ENCODE data around the gene USP2. TPM values are rescaled to one million over a fixed set of nuclear protein-coding genes. Genes with fewer than 3 reads are reported as not detected.

USP2 gene
- polyA plus RNA-seq, 1 donor (not counting 4 experiments of a cell fraction or from before 2014, with no cell fraction given), result 0.35 TPM

GRCh38 chr11:119319700-119320239, 61.7 kb downstream of the USP2 start:
- Histone ChIP-seq H3K9me3 (ENCODE audit: control insufficient read depth, low read depth, low read length) (no peaks in the 10 kb centered on the region), H3K79me2 (ENCODE audit: control insufficient read depth, insufficient read depth, low read length) (no peaks in the 10 kb centered on the region), H3K27ac (ENCODE audit: control insufficient read depth, insufficient read depth, low read length) (no peak overlapping the region), H2AFZ (ENCODE audit: control insufficient read depth, low read length) (no peak overlapping the region), H3K36me3 (ENCODE audit: control insufficient read depth in 2 of 2, extremely low read depth in 1 of 2, insufficient read depth in 2 of 2, low read length in 2 of 2) (no peaks in the 10 kb centered on the region), H3K4me3 (ENCODE audit: control insufficient read depth in 2 of 3, extremely low read depth in 1 of 3, insufficient read depth in 2 of 3, low read depth in 1 of 3, low read length in 3 of 3) (no peak overlapping the region), H3K4me1 (ENCODE audit: control insufficient read depth, extremely low read depth, insufficient read depth, low read length) (peaks cover 42% of the 10 kb centered on the region), H4K20me1 (ENCODE audit: control insufficient read depth, extremely low read depth, insufficient read depth, low read length) (no peaks in the 10 kb centered on the region), H3K9ac (ENCODE audit: control insufficient read depth, extremely low read depth, insufficient read depth, low read length) (no peak overlapping the region), H3K9me1 (ENCODE audit: control insufficient read depth, extremely low read depth, insufficient read depth, low read length) (no peaks in the 10 kb centered on the region), H3K27me3 (ENCODE audit: control insufficient read depth, extremely low read depth, insufficient read depth, low read length) (peaks cover 6% of the 10 kb centered on the region), H3K4me2 (ENCODE audit: control insufficient read depth, extremely low read depth, insufficient read depth, low read depth, low read length) (no peak overlapping the region)
- dilution Hi-C loops (cut with MboI; ENCODE audit: extremely low pct_ligation_motif_present, low sequenced_read_pairs), result no loop called here
- no peak for TF ChIP-seq EZH2 (IDR thresholded peaks at IDR 0.05; ENCODE audit: low read length)
- no peak for TF ChIP-seq CTCF (optimal IDR thresholded peaks at IDR 0.05 in 1 of 3, IDR thresholded peaks at IDR 0.05 in 1 of 3, conservative IDR thresholded peaks at IDR 0.05 in 1 of 3; ENCODE audit: extremely low read depth in 1 of 3, insufficient read depth in 2 of 3, low read length in 3 of 3)
- DNase-seq (ENCODE audit: low read depth, low spot score) (no peak), FAIRE-seq (no peak)

- Histone ChIP-seq H3K27ac (ENCODE audit: control insufficient read depth, insufficient read depth, low read length) (no peak overlapping the region), H3K4me1 (ENCODE audit: control insufficient read depth, extremely low read depth, insufficient read depth, low read length) (peaks cover 42% of the 10 kb centered on the region), H3K4me2 (ENCODE audit: control insufficient read depth, extremely low read depth, insufficient read depth, low read depth, low read length) (no peak overlapping the region), H3K79me2 (ENCODE audit: control insufficient read depth, insufficient read depth, low read length) (no peaks in the 10 kb centered on the region), H3K9ac (ENCODE audit: control insufficient read depth, extremely low read depth, insufficient read depth, low read length) (no peak overlapping the region), H3K9me1 (ENCODE audit: control insufficient read depth, extremely low read depth, insufficient read depth, low read length) (no peaks in the 10 kb centered on the region), H3K36me3 (ENCODE audit: control insufficient read depth in 2 of 2, extremely low read depth in 1 of 2, insufficient read depth in 2 of 2, low read length in 2 of 2) (no peaks in the 10 kb centered on the region), H2AFZ (ENCODE audit: control insufficient read depth, low read length) (no peak overlapping the region), H3K4me3 (ENCODE audit: control insufficient read depth in 2 of 3, extremely low read depth in 1 of 3, insufficient read depth in 2 of 3, low read depth in 1 of 3, low read length in 3 of 3) (no peak overlapping the region), H4K20me1 (ENCODE audit: control insufficient read depth, extremely low read depth, insufficient read depth, low read length) (no peaks in the 10 kb centered on the region), H3K9me3 (ENCODE audit: control insufficient read depth, low read depth, low read length) (no peaks in the 10 kb centered on the region), H3K27me3 (ENCODE audit: control insufficient read depth, extremely low read depth, insufficient read depth, low read length) (peaks cover 6% of the 10 kb centered on the region)
- no peak for DNase-seq (ENCODE audit: low read depth, low spot score)
- no peak for TF ChIP-seq EZH2 (IDR thresholded peaks at IDR 0.05; ENCODE audit: low read length)
- TF ChIP-seq CTCF (optimal IDR thresholded peaks at IDR 0.05 in 1 of 3, IDR thresholded peaks at IDR 0.05 in 1 of 3, conservative IDR thresholded peaks at IDR 0.05 in 1 of 3; ENCODE audit: extremely low read depth in 1 of 3, insufficient read depth in 2 of 3, low read length in 3 of 3), result no peak
- no peak for FAIRE-seq
- dilution Hi-C loops (cut with MboI; ENCODE audit: extremely low pct_ligation_motif_present, low sequenced_read_pairs), result no loop called here
Observed at GRCh38 chr11:119319136-119319699, 62.3 kb downstream of the USP2 start.
